CD4-positive, alpha-beta T cell treated with Interleukin-15 for 1 hour (primary cell): ENCODE measurements around the gene AMMECR1.
"Not testable (repeated sequence)": the region's sequence is repeated elsewhere in the genome, so short reads cannot be mapped to it uniquely, and the experiment has no call there.

Experiments
- DNase-seq: peaks from one replicate; pipeline ENCODE4 v3.0.0-alpha.2; 2020

Gene AMMECR1

DNA sequence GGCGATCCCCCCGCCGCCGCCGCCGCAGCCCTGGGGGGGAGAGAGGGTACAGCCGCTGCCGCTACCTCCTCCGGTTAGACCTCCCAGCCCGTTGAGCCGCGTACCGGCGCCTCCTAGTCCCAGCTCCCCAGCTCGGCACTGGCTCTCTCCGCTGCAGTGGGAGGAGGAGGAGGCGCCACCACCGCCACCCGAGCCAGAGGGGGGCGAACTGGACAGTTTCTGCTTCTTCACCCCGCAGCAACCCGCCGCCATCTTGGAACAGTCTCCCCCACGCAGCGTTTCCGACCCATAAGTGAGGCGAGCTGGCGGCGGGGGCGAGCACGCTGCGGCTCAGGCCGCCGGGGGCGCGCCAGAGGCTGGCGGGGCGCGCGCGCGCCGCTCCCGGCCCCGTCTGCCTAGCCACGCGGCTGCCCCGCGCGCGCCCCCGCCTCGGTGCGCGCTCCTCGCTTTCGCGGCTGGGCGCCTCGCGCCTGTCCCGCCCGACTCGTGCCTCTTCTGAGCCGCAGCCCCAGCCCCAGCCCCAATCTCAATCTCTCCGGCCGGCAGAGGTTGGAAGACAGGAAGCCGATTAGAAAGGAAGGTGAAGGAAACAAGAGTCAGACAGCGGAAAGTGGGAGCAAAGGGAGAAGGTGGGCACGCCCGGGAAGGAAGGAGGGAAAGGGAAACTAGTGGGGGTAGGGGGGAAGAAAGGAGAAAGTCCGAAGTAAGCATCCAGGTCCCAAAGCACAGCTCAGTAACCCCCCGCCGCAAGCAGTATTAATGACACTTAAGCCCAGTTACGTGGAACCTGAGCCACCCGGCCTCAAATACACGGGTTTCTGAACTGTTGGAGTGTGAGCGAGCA, at the start of gene AMMECR1:
AMMECR1 (minus strand) TSS at position 266 of the 844 bp plus-strand sequence; CDS start at position 252, 14 bp downstream.
- DNase-seq: peak; percentile 87

DNA sequence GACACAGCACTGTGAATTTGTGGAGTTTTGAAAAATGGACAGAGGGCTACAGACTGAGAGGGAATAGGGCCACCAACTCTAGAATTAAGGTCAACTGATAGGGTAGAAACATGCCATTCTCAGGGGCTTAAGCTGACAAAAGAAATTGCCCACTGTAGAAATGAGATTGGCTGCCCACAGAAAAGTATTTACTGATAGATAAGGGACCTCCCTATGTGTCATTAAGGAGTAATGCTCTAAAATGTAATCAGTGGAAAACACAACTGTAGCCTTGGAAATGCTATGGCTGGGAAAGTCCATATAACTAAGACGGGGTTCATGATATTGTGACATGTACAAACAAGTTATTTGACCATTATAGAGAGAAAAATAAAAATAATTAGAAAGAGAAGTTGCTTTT, 45.4 kb upstream of the AMMECR1 start:
- no peak for DNase-seq

DNA sequence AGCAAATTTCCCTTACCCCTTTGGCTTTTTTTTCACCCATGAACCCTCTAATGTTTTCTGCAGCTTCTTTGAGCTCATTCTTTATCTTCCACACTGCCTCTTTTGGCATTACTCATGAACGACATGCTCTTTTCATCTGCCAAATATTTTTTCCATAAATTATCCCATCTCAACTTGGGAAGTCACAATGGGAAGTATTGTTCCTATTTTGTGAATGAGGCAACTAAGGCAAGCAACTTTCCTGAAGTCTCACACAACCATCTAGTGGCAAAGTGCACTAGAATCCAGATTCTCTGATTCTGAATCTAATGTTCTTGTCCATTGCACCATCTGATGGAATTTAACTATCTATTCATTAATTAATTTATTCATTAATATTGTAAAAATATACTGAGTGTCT, 41.4 kb upstream of the AMMECR1 start:
- DNase-seq: no peak

DNA sequence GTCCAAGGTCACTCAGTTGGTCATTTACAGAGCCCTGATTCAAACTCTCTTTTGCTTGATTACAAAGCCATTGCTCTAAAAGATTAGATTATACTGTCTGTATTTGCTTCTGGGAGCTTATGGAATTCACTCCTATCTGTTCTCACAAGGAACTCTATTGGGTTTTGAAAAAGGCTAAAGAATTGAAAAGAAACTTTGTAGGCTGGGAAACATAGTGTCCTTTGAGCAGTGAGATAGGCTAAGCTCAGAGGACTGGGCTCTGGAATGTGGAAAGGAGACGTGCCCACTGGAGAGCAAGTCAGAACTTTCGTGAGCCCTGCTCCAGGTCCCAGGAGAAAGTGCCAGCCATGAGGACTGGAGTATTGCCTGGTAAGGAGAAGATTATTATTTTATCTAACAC, 40.7 kb upstream of the AMMECR1 start, which contains the start of gene RTL9:
RTL9 (plus strand) TSS at position 301 of the 400 bp plus-strand sequence. CDS start 91,770 bp downstream, outside the sequence.
- no peak for DNase-seq

DNA sequence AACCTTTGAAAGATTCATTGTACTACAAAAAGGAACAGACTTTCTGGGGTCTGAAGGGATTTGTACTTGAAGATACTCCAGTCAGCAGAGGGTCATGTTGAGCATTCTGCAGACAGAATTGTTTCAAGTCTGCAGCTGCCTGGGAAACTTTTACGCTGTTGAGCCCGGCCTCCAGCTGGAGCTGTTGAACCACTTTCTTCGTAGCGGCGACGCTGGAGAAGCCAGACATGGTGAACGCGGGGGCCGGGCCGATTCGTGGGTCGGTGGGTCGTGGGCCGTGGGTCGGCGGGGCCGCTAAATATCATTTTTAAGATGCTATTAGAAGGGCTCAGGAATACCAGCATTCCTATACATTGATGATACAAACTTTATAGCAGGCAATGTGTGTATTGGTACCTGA, 28.8 kb upstream of the AMMECR1 start:
- DNase-seq: no peak

DNA sequence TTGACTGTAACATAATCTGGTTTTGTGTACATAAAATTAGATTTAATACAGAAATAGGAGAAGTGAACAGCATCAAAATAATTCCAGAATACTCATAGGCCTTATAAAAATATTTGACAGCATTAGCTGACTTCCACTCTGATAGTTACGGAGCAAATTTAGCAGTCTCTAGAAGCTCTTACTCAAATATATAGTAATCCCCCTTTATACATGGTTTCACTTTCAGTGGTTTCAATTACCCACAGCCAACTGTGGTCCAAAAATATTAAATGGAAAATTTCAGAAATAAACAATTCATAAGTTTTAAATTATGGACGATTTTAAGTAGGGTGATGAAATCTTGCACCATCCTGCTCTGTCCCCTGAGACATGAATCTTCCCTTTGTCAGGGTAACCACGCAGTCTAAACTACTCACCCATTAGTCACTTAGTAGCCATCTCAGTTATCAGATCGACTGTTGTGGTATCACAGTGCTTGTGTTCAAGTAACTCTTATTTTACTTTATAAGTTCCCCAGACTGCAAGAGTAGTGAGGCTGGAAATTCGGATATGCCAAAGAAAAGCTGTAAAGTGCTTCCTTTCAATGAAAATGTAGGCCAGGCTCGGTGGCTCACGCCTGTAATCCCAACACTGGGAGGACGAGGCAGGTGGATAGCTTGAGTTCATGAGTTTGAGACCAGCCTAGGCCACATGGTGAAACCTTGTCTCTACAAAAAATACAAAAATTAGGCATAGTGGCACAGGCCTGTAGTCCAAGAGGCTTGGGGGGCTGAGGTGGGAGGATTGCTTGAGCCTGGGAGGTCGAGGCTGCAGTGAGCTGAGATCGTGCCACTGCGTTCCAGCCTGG, 23.5 kb upstream of the AMMECR1 start:
- no peak for DNase-seq

DNA sequence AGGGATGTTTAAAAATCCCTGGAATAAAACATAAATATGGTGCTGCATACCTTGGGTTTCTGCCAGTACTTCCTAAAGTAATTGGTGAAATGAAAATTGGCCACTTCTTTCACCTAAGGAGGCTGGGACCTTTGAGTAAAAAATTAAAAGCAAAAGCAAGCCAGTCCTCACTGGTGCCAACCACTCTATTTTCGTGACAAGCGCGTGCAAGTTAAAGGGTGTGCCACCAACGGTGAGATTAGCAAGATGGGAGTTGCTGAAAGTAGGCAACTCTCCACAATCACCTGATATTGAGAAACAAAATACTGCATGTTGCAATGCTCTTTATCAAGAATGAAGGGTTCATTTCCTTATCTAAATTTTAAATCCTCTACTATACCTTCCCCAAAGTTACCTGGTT, 21.1 kb upstream of the AMMECR1 start:
- no peak for DNase-seq

DNA sequence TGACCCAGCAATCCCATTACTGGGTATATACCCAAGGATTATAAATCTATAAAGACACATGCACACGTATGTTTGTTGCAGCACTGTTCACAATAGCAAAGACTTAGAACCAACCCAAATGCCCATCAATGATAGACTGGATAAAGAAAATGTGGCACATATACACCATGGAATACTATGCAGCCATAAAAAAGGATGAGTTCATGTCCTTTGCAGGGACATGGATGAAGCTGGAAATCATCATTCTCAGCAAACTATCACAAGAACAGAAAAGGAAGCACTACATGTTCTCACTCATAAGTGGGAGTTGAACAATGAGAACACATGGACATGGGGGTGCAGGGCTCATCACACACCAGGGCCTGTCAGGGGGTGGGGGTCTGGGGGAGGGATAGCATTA, 15.6 kb upstream of the AMMECR1 start:
- not testable (repeated sequence) for DNase-seq

DNA sequence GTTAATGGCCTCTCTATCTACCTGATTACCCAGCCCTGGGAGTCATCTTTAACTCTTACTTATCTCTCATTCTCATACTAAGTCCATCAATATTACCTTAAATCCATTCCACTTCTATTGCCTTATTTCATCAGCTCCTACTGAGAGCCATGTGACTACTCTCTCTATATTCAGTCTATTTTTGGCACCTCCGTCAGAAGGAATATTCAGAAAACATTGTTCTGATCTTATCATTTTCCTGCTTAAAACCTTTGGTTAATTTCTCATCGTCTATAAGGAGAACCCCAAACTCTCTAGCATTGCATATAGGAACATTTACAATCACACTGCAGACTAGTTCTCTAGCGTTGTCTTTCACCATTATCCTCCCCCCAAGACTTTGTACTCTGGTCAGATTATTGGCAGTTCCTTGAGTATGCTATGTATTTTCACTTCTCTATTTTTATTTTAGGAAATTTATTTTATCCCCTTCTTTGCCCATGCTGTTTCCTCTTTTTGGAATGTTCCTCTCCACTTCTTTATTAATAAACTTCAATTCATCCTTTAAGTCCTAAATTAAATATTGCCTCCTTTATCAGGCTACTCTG, 13.7 kb upstream of the AMMECR1 start:
- DNase-seq: no peak

DNA sequence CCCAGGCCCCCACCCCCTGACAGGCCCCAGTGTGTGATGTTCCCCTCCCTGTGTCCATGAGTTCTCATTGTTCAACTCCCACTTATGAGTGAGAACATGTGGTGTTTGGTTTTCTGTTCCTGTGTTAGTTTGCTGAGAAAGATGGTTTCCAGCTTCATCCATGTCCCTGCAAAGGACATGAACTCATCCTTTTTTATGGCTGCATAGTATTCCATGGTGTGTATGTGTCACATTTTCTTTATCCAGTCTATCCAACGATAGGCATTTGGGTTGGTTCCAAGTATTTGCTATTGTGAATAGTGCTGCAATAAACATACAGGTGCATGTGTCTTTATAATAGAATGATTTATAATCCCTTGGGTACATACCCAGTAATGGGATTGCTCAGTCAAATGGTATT, 10.7 kb upstream of the AMMECR1 start:
- not testable (repeated sequence) for DNase-seq

DNA sequence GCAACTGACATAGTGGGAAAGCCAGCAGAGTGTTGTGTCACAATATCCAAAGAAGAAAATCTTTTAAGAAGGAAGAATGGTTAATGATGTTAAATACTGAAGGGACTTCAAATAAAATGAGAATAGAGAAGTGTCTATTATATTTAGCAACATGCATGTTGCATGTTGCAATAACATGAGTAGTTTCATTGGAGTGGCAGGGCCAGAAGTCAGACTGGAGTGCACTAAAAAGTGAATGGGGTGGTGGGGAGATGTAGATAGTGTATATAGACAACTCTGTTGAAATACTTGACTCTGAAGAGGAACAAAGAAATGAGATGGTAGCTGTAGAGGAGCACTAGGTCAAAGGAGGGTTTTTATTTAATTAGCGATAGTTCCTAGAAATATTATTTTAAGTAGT, 9.5 kb upstream of the AMMECR1 start:
- DNase-seq: peak; percentile 20

DNA sequence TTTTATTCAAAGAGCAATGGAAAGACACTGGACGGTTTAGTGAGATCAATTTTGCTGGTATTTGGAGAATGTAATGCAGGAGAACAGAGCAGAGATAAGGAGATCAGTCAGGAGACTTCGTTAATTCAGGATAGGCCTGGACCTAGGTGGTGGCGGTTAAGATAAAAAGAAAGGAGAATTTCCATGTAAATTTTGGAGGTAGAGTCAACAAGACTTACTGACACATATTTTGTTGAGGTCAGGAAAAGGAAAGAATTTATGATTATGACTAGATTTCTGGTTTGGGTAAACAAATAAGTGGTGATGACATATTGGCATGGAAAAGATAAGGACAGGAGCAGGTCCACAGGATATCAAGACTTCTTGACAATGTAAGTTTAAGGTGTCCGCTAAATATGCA, 8.8 kb upstream of the AMMECR1 start:
- no peak for DNase-seq

DNA sequence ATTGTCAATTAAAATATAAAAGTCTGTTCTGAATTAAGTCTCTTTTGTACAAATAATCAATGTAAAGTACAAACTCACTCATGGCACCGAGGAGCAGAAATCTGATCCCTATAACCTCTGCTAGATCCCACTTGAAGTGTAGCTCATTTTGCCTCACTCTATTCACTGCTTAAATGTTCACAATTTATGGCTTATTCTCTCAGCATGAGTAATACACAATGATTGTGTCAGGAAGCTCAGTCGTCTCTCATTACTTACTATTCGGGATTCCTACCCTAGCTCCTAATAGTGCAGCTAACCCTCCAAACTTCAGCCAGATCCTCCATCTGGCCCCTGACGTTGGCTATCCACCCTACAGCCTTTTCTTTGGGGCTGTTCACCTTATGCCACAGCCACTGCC, 4.7 kb upstream of the AMMECR1 start:
- no peak for DNase-seq

DNA sequence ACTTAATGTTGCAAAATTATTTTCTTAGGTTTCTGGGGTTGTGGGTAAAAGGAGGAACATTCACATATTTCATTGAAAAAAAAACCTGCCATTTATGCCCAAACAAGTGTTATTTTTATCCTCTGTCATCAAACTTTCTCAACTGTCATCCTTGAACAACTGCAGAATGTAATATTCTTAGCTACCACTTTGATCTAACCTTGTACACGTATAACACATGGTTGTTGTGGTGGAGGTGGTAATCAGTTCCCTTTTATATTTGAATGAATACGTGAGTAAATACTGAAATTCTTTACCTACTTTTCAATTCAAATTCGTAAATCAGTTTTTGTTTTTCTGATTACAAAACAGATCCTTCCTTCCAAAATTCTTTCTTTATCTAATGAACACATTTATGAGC, 3.8 kb upstream of the AMMECR1 start:
- no peak for DNase-seq

DNA sequence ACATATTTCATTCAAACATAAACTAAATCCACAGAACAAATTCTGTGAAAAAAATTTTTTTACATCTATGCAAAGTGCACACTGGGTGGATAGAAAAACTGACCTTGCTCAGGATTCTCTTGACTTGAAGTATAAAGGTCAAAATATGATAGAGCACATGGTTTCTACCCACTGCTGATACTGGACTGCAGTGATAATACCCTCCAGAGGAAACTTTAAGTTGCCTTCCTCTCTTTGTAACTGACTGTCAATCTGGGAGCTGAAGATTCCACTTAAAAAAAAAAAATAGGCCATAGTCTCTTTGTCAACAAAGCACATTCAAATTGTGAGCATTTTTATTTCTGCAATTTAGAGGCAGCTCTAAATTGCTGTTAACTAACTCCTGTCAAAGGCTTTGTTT, 3.2 kb upstream of the AMMECR1 start:
- DNase-seq: no peak

DNA sequence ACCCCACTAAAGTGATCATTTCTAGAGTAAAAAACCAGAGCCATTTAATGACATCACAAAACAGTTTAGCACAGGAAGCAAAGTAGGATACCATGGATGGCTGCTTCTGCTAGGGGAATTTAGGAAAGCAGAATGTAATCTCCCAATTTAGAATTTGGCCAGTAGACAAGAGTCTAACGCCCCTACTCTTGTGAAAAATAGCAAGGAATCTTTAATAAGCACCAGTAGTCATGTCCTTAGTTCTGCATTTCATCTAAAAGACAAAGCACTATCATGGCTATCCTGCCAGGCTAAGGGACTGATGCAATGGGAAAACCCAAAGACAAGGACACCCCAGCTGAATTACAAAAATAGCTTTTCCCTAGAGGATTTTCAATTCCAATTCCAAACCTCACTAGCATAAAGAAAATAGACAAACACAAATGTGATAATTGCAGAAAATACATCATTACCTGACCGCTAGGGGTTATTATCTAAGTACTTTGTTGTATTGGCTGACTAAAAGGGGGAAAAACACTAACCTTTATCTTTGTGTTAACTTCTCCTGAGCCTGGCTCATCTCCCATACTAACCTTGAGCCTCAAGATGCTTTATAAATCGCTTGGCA, 2.6 kb upstream of the AMMECR1 start:
- DNase-seq: no peak

DNA sequence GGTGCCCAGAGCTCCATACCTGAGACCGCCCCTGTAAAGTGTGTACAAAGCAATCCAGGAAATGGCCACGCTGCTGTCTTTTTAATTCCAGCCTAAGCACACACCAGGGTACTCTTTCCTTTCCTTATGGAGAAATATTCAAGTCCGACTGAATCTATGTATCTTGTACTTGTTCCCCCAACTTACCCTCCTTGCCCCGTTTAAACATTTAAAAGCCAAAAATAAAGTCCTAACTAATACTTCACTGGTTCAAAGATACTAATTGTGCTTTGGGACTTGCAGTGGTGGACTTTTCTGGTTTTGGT, 731 bp upstream of the AMMECR1 start:
- DNase-seq: no peak

DNA sequence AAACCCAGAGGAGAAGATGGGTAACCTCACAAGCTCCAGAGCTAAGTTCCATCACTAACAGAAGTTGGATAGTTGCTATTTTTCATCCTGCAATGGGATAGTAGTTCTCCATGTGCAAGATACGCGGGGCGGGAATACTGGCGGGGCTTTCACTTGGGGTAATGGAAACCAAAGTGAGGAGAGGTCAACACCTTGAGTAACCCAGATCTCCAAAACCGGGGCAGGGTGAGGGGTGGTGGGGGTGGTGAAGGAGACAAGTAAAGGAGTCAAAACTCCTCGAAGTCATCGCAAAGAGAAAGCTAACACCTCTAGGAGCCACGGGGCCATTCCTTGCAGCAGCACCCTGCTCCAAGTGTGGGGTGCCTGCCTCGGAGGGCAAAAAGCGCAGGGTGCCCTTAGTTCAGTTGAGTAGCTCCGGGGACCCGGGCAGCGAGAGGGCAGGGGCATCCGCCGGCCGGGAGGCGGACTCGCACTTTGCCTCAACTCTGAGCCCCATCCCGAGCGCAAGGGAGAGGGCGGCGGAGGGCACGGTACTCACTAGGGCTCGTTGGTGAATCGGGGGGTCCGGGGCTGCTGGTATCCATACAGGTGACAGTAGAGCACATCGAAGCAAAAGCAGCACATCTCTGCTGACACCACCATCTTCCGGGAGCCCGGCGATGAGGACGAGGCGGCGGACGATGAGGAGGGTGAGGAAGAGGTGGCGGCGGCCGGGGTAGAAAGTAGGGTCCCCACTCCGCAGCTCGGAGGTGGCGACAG, 645 bp downstream of the AMMECR1 start:
- DNase-seq: peak; percentile 16

DNA sequence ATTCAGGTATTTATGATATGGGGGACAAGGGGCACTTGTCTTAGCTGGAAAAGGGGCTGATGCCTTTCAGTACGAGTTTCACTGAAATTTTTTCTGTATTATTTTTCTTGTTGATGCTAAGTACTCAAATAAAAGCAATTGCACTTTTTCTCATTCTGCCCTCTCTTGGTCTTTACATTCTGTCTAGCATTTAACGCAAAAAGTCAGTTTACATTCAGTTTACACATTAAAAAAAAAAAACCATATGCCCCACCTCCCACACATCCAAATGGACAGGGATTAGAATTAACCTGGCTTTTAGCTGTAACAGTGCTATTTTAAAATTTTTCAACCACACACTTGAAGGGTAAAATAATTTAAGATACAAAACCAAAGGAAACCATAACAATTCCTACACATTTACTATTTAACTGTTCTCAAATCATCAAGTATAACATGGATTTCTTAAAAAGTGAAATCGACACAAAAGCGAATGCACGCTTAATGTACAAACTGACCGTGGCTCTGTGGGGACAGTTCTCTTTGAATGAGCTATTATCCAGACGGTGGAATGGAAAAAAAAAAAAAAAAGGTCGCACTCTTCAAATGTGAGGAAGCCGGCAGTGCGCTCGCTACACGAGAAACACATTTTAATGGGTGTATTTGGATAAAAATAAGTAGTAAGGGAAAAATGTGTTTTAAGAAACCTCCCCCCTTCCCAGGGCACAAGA, 1.4 kb downstream of the AMMECR1 start:
- DNase-seq: no peak

DNA sequence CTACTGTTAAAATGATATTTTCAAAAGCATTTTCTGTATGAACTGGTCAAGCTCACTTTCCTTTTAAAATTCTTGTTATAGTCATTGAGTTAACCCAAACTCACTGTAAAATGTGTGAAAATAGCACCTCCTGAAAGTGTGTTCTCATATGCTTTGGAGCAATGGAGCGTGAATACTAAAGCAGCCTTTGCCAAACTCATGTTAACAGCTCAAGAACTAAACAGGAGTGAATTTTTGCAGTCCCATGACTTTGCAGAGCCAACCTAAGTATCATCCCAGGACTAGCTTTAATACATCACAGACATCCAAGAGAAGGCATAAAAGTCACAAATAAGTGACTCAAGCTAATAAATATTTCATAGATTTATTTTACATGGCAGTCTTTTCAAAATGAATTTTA, 2.3 kb downstream of the AMMECR1 start:
- DNase-seq: no peak

DNA sequence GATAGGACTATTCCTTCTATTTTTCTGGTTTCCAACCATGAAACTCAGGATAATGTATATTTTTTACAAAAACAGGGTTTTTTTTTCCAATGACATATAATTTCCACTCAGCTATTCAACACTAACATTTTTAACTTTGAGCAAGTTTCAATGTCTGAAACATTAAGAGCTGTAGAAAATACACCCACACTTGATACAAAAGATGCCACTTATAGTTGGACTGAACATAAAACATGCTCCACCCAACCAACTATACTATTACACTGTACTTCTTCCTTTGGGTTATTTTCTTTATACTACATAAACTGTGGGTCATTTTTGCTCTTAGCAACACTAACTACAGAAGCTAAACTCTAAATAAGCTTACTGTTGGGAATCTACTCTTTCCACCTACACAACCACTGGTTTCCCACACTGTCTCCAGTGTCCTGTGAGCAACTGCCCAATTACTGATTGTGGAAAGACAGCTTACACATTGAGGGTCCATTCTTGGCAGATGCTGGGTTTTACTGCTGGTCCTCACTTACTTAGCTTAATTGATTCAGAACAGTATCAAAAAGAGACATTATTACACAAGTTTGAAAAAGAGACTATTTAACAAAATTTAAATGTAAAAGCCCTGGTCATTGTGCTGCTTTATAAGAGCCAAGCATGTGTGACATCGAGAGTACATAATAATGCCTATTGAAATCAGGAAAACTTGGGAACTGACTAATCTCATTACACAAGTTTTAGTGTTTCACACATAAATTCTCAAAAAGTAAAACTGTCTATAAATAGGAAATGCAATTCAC, 6.3 kb downstream of the AMMECR1 start:
- no peak for DNase-seq
